SKM-1 treated with dmso at 0.1 percent for 144 hours (cell line): Measurements from ENCODE around the gene PASK.

Source experiments
- DNase-seq: peaks from one replicate; lab custom pipeline; 2025; ENCODE audit not compliant: unreplicated experiment; lab: John Stamatoyannopoulos, UW

PASK gene

DNA sequence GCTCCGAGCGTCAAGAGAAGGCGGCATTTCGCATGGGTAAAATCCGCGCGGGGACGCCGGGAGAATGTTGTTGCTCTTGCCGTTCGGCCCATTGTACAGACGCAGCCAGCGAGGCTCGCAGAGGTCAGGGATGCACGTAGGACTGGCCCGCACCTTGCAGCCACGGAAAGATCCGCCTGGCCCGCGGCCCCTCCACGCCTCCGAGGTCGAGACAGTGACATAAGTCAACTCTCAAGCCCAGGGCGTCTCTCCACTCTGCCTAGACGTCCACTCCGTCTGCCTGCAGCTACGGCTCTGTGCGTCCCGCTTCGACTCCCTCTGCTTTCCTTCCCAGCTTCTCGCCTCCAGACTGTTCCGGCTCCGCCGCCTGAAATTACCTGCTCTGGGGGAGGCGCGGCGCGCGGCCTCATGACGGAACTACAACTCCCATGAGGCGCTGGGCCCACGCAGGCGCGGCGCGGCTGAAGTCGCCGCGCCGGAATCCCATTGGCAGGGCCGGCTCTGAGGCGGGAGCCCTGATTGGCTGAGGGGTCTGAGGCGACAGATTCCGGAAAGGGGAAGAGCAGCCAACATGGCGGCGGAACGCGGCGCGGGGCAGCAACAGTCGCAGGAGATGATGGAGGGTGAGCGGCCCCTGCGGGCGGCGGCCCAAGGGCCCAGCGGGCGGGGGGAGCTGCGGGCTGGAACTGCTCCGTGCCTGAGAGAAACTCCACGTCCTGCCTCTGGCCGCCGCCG lies 820 bp upstream of the PASK start, which contains the start of gene PPP1R7:
TSS of gene PPP1R7 (plus strand) at position 543 of the 735 bp plus-strand sequence. CDS start at position 572, 29 bp downstream.
- DNase-seq = peak; percentile 91

DNA sequence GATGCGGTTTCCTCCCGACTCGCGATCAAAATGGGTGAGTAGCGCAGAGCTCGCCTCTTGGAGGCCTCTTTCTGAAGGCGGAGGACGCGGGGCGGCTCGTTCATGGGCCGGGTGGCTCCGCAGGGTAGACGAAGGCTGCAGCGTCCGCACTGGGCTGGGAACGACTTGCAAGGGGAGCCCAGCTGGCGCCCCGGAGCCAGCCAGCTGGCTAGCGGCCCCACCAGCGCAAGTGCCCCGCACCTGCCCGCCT lies 328 bp upstream of the PASK start:
- DNase-seq = no peak

DNA sequence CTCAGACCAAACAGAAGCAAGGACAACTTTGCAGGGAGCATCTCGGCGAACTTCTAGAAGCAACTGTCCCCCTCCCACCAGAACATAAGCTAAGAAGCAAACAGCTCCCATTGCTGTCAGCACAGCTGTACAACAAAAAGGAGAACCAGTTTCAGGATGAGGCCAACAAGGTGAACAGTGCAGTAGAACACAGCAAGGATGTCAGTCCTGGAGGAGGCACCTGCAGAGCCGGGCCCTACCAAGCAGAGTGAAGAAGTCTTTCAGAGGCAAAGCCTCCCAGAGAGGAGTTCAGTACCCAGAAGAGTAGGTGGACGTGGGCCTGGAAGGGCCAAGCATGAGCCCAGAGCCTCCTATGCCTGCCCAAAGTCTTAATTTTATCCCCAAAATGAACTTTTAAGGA lies 1.0 kb downstream of the PASK start:
- DNase-seq = peak; percentile 8

DNA sequence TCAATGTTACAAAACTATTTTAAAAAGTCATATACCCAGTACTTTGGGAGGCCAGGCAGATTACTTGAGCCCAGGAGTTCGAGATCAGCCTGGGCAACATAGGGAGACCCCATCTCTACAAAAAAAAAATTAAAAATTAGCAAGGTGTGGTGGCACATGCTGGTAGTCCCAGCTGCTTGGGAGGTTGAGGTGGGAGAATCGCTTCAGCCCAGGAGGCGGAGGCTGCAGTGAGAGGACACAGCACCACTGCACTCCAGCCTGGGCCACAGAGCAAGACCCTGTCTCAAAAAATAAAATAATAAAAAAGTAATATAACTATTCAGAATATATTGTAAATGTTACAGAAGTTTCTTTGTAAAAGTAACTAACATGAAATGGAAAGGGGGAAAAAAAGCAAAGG lies 1.9 kb downstream of the PASK start:
- no peak for DNase-seq

DNA sequence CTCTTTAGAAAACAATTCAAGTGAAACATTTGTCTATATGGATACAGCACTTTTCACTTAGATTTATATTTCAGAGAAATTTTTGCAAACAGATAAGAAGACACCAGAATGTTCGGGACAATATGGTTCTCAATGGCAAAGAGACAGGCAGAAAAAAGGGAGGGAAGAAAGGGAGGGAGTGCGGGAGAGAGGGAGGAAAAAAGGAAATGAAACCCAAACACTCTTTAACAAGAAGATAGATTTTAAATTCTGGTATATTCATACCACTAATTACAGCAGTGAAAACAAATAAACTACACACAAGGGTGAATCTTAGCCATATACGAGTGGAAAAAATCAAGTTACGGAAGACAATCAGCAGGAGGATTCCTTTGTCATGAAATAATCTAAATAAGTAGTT lies 3.0 kb downstream of the PASK start:
- DNase-seq = no peak

DNA sequence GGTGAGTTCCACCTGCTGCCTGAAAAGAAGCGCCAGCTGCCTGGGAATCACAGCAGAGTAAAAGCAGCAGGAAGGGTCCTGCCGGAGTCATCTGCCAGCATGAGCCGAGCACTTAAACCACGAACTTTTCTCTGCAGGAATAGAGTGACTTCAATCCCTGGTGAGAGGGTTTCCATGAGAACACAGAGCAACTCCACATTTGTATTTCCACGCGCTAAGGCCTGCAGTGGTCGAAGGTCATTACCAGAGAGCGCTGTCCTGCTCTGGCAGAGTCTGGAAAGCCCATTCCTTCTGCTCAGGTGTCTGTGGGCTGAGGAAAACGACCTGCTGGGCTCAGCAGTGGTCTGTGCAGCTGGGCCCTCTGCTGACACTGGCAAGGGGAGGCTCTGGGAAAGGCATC lies 6.7 kb downstream of the PASK start:
- no peak for DNase-seq

DNA sequence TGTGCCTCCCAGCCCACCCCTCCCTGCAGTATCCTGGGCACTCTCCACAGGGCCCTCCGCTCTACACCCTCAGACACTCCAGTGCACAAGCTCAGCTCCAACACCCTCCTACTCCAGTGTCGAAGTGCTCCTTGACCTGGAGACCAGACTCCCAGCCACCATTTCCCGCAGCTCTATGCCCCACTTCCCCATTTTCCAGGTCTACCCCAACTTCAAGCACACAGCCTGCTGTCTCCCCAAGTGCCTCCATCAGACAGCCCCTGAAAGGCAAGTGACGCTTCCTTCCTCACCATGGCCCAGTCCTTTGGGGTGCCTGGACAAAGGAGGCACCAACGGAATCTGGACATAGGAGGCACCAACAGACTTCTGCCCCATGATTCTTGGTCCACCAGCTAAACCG lies 7.2 kb downstream of the PASK start:
- no peak for DNase-seq

DNA sequence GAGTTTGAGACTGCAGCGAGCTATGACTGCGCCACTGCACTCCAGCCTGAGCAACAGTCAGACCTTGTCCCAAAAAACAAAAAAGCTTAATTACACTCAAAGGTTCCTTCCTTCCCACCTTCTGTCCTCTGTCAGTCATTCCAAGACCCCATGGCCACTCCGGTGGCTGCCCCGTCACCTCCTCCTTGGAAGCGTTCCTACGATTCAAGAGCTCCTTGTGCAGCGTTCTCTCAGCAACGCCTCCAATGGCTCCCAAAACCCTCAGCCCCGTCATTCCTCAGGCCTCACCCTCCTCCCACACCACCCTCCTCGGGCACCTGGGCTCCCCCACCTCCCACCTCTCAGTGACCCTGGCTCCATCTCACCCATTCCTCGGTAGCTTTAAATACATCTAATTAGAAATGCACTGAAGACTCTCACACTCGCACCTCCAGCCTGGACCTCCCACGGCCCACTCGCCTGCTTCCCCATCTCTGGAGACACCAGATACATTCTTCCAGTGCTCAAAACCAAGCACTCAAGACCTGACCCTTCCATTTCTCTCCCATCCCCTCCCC lies 8.0 kb downstream of the PASK start:
- no peak for DNase-seq

DNA sequence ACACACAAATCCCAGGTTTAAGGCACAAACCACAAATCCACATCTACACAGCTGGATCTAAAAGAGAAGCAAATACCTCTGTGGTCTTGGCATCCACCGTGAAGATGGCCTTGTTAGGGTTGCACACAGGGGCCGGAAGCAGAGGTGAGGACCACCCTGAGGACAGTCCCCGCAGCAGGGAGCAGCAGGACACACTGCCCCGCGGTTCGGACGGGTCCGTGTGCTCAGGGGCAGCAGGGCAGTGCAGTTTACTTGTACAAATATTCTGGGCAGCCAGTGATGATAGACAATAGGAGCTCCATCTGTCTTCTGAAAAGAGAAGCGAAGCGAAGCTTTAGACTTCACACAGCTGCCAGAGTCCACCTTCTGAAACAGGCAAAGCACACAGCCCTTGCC lies 8.8 kb downstream of the PASK start:
- no peak for DNase-seq

DNA sequence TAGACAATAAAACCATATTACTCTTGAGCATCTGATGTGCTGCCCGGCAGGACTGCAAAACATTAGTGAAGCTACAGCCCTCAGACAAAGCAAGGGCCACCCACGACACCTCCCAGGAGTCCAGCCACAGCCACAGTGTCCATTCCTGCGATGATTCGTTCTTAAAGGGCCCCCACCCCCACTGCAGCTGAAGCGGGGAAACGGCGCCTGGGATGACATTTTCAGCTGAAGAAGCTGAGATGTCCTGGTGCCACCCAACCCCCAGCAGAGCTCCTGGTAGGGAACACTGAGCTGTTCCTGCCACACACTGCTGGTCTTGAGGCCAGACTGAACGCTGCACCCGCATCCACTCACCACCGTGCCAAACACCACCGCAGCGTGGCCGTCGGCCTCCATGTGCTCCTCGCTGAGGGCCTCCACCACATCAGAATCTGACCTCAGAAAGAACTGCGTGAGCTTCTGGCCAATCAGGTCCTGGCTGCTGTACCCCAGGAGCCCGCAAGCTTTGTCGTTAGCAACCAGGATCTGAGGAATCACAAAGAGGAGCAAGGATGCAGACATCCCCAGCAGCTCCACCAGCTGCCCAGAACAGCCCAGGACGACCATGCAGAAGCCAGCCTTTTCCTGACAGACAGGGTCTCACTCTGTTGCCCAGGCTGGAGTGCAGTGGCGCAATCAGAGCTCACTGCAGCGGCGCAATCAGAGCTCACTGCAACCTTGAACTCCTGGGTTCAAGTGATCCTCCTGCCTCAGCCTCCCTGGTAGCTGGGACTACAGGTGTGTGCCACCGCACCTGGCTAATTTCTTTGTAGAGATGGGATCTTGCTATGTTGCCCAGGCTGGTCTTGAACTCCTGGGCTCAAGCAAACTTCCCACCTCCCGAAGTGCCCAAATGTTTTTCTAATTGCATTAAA lies 9.5 kb downstream of the PASK start:
- DNase-seq = no peak

DNA sequence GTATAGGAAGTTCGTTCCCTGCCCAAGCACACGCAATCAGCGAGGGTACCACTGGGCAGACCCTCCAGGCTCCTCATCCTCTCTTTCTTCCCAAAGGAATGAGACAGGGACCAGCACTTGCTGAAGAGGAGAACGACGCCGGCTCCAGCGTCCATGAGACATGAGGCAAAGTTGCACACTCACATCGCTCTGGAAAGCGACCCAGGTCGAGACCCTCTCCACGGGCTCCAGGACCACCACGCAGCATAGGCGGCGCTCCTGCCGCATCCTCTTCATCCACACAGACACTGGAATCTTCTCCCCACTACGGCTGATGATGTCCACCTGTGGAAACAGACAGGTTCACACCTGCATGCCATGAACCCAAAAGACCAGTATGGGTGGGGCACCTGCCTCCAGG lies 10.8 kb downstream of the PASK start:
- no peak for DNase-seq

DNA sequence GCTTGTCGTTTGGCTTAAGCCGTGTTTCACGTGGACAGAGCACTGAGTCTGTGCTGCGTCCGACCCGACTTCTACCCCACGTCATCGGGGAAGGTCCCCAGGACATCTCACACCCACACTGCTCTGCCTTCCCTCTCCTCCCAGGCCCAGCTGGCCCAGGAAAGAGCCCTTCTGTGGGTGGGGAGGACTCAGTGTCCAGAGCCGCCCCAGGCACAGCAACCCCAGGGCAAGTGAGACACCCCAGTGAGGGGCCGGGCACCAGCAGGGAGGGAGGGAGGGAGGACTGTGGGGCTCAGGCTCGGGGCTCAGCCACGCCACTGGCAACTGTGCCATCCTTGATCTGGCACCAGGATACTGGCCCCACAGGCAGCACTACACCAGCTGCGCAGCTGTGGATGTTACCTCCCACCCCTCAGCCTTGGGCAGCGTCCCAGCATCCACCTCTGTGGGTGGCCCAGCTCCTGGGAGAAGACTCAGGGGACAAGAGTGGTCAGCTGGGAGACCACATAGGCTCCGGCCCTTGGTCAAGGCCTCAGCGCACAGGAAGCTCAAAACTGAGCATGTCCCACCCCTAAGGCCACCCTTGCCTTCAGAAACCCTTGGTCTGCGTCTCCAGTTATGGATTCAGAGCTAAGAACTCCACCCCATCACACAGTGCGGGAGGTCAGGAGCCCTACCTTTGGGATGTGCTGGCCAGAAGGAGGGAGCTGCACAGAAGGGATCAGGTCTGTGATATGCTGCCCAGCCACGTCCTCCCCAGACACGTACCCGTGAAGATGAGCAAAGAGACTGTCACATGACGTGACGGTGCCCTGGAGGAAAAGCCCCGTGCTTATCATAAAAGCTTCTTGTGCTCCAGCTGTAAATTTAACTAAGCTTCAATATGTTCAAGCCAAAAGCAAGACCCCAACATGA lies 11.7 kb downstream of the PASK start:
- no peak for DNase-seq

DNA sequence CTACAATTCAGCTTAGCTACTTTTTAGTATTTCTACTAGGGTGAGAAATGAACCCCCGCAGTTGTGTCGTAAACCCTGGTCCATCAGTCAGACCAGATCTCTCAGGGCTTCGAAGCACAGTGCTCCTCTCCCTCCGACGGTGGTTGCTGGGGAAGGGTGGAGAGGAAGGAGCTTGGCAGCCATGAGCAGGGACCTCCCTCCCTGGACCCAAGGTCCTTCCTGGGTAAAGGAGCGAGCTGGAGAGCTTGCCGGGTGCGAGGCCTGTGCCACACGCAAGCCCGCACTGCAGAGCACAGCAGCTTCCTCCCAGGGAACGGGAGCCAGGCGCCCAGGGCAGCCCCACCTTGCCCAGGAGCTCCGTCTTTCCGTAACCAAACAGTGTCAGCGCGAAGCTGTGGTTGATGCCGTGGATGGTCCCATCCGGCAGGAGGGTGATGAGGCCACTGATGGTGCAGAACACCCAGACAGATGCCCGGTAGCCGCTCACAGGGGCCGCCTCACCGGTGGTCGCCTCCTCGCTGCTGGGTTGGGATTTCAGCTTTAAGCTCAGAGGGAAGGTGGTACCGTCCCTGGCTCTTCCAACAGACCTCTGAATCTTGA lies 12.5 kb downstream of the PASK start:
- DNase-seq = no peak

DNA sequence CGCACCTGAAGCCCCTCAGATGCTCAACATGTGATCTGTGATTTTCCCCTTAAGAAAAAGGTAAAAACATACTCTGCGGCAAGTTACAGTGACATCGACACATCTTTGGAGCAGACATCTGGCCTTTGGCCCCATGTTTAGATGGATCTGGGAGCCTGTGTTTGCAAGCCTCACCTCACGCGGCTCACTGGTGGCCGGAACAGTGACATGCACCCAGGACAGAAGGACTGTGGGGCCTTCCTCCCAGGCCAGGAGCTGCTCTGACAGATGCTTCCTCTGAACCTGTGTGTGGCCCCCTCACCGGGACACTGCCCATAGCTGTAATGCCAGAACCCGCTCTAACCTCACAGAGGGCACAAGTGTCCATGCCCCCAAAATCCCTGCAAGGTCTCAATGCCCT lies 13.1 kb downstream of the PASK start:
- no peak for DNase-seq

DNA sequence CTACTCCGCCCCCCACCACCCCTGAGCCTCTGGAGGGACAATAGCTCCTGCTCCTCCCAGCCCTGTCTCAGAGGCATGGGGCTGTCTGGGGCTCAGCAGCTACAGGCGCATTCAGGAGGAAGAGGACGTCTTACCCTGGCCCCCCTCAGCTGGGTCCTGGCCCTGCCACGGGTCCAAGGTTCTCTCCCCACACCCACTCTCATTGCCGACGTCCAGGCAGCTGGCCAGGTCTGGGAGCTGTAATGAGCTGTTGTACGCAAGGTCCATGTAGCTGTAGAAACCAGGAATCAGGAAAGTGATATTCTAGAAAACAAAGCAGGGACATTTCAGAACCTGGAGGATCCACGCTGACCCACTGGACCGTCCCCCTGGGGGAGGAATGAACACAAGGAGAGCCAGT lies 13.5 kb downstream of the PASK start:
- DNase-seq = no peak

DNA sequence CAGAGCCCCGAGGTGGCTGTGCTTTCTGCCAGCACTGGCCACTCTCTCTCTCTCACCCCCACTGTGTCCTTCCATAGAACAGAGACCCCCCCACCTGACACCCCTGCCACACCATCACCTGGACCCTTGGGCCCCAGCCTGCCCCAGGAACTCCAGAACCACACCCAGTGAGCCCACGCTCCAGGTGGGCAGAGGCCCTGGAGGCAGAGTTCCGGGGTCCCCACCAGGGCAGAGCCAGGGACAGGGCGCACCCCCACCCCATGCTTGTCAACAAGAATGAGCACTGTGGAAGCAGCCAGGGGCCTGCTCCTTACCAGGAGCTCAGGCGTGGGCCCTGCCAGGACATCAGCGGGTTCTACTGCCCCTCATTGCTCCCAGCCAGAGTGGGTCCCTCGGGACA lies 14.6 kb downstream of the PASK start:
- no peak for DNase-seq

DNA sequence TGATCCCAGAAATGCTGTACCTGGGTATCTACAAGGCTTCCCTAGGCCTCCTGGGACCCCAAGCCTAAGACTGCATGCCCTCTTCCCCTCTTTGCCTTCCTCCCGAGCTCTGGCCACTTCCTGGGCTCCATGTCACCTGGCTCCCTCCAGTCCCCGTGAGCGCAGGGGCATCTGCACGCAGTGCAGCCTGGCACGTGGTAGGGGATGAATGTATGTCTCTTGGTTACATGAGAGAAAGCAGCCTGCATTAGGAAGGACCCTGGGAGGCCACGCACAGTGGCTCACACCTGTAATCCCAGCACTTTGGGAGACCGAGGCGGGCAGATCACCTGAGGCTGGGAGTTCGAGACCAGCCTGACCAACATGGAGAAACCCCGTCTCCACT lies 15.8 kb downstream of the PASK start:
- DNase-seq = no peak

DNA sequence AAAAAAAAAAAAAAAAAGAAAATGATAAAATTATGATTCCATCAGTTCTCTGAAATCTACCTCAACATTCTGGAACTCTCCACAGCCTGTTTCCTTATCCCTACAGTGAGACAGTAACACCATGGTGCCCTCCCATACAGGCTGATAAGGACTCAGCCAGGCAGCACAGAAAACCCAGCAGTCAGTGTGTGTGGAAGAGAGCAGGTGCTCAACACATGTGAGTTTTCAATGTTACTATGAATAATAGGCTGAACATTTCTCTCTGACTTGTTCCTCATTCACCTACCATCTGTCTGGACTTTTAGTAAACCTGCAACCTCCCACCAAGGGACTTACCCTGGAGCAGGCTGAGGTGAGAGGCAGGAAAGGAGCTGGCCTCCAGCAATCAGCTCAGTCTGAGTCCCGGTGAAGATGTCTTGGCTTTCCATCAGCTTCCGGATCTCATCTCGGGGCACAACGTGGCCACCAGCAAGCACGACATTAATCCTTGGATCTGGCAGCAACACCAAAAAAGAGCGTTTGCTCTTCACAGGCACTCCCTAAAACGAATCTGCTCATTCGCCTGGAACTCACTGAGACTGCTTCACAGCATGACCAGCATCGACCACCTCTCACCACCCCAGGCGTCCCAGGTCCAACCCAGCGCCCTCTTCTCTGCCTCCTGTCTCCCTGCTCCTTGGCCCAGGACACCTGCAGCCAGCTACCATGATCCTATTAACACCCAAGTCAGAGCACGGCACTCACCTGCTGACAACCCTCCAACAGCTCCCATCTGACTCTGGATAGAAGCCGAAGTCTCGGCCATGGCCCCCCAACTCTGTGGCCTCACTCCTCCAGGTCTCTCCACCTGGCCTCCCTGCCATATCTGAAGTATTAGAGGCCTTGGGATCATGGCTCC lies 16.5 kb downstream of the PASK start:
- no peak for DNase-seq

DNA sequence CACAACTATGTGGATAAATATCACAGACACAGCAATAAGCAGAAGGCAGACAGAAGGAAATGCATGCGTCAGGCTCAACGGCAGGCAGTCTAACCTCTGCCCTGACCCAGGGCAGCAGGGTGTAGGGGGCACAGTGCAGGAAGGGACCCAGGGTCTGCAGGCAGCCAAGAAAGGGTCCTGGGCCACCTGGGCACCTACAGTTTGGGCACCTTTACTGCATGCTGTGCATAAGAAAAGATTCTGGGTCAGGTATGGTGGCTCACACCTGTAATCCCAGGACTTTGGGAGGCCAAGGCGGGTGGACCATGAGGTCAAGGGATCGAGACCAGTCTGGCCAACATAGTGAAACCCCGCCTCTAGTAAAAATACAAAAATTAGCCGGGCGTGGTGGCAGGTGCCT lies 17.7 kb downstream of the PASK start:
- DNase-seq = no peak

DNA sequence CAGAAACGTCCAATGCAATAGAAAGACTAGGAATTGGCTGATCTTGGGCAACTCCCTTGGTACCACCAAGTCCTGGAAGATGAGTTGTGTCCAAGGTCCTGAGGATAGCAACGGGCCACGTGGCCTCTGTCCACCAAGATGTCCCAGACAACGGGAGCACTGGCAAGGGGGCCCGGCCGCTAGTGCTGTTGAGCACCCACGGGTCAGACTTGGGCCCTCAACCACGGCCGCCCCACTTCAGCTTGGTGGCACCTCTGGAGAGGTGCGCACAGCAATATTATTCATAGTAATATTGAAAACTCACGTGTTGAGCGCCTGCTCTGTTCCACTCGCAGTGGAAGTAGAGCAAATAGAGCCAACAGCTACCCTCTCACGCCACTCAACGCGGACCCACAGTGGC lies 19.0 kb downstream of the PASK start:
- DNase-seq = no peak
